Caco-2 (cell line): ENCODE data around the gene S100PBP. TPM values are rescaled to one million over a fixed set of nuclear protein-coding genes. Genes with fewer than 3 reads are reported as not detected.
A peak's percentile ranks its signal among the peaks of the same experiment; 100 is the strongest.

Source experiments
- BruUV-seq: library from RNA; stranded (reverse); fragments of 400-500 nt; replicated peaks from 2 replicates; lab custom pipeline; 2021; lab: Mats Ljungman, UMichigan
- CTCF ChIA-PET: fragments of 300-600 bp; sonication (Branson Sonifier 250); formaldehyde crosslinking; loops from one replicate; lab custom pipeline; 2022; ENCODE audit warnings: antibody characterized with exemption; lab: Charles Lee
- POLR2A ChIA-PET: fragments of 300-600 bp; sonication (Branson Sonifier 250); formaldehyde crosslinking; loops from one replicate; lab custom pipeline; 2022; ENCODE audit warnings: antibody characterized with exemption; lab: Charles Lee
- DNase-seq, 2 experiments: peaks; one replicate each; pipeline versions ENCODE4 v3.0.0 to v3.0.0-alpha.2; 2020 to 2022
- H3K27me3 ChIP-seq: replicated peaks from 2 replicates; pipeline ENCODE4 v1.6.0; 2011; ENCODE audit warnings: low read length; ENCODE audit not compliant: control insufficient read depth, insufficient read depth
- H3K36me3 ChIP-seq: 2 replicates; pipeline ENCODE4 v1.5.1; 2011; ENCODE audit warnings: low read length; ENCODE audit not compliant: control insufficient read depth, insufficient read depth
- H3K4me1 ChIP-seq: fragments of 250-450 bp; sonication (Bioruptor Pico); 2 replicates; pipeline ENCODE4 v1.5.1; 2020; ENCODE audit warnings: mild to moderate bottlenecking
- H3K4me3 ChIP-seq: 2 replicates; pipeline ENCODE4 v1.5.1; 2011; ENCODE audit warnings: low read depth, mild to moderate bottlenecking, control low read depth, low read length
- H3K9me3 ChIP-seq: fragments of 250-450 bp; sonication (Bioruptor Pico); 2 replicates; pipeline ENCODE4 v1.5.1; 2020; ENCODE audit warnings: mild to moderate bottlenecking, moderate library complexity
- H3K27ac Mint-ChIP-seq: one replicate; pipeline ENCODE4 v1.8.0; 2022; ENCODE audit warnings: mixed read lengths; ENCODE audit not compliant: unreplicated experiment
- H3K27me3 Mint-ChIP-seq: one replicate; pipeline ENCODE4 v1.8.0; 2022; ENCODE audit warnings: mixed read lengths; ENCODE audit not compliant: insufficient read depth, unreplicated experiment
- H3K36me3 Mint-ChIP-seq: one replicate; pipeline ENCODE4 v1.8.0; 2022; ENCODE audit warnings: mild to moderate bottlenecking, mixed read lengths; ENCODE audit not compliant: insufficient read depth, unreplicated experiment
- H3K4me1 Mint-ChIP-seq: one replicate; pipeline ENCODE4 v1.8.0; 2022; ENCODE audit warnings: low read depth, mixed read lengths; ENCODE audit not compliant: unreplicated experiment
- H3K4me3 Mint-ChIP-seq: one replicate; pipeline ENCODE4 v1.8.0; 2022; ENCODE audit warnings: mild to moderate bottlenecking, moderate library complexity, mixed read lengths; ENCODE audit not compliant: unreplicated experiment
- H3K9me3 Mint-ChIP-seq: one replicate; pipeline ENCODE4 v1.8.0; 2022; ENCODE audit warnings: mixed read lengths; ENCODE audit not compliant: unreplicated experiment
- CTCF ChIP-seq, 2 experiments: fragments of 200-600 bp in 1 of 2; IDR thresholded peaks; 1 replicate in 1 of 2; 2 replicates in 1 of 2; pipeline versions ENCODE4 v1.5.1 to v1.8.0; 2011 to 2022; ENCODE audit warnings: antibody characterized with exemption in 1 of 2, control low read depth in 1 of 2, inconsistent platforms in 1 of 2, low read depth in 1 of 2, low read length in 1 of 2, mild to moderate bottlenecking in 1 of 2, moderate library complexity in 1 of 2; ENCODE audit not compliant: insufficient read depth in 1 of 2, severe bottlenecking in 1 of 2, unreplicated experiment in 1 of 2
- intact Hi-C: fragments of 100-400 bp; cut with micrococcal nuclease; formaldehyde crosslinking; loops from one replicate; pipeline ENCODE4 v1.10.0; 2022; ENCODE audit not compliant: unreplicated experiment
- total RNA-seq: library from RNA; stranded (reverse); gene quantifications from 2 replicates; pipeline ENCODE4 v1.2.3, GENCODE V29; 2022

Gene S100PBP
- total RNA-seq, 1 experiment from 2014 or later, result 23.8 TPM

- Histone ChIP-seq H3K27me3 (no peaks in the 10 kb centered on the region), H3K4me3 (no peak overlapping the region), H3K36me3 (no peaks in the 10 kb centered on the region; the same call in 1 of the 2 replicates), H3K9me3 (no peaks in the 10 kb centered on the region), H3K4me1 (peaks cover 6% of the 10 kb centered on the region; the same call in 1 of the 2 replicates)
- Mint-ChIP-seq H3K9me3 (no peaks in the 10 kb centered on the region), H3K36me3 (peaks cover 90% of the 10 kb centered on the region), H3K4me1 (peaks cover 16% of the 10 kb centered on the region), H3K4me3 (no peak overlapping the region), H3K27me3 (no peaks in the 10 kb centered on the region), H3K27ac (no peak overlapping the region)
- intact Hi-C loops, result loop anchor here (1.0 to 10.0 kb wide), 2 partner anchors 39 to 370 kb away; no protein-coding TSS in a partner anchor
- no peak for DNase-seq
- no peak for TF ChIP-seq CTCF (IDR thresholded peaks at IDR 0.05; ENCODE audit: insufficient read depth in 1 of 2, low read depth in 1 of 2, low read length in 1 of 2, severe bottlenecking in 1 of 2, unreplicated experiment in 1 of 2)
- CTCF ChIA-PET, result interaction anchor here (0.5 to 5.6 kb wide), 3 partner anchors 18 to 63 kb away, joined by 3 to 79 read pairs (median 4); no protein-coding TSS in a partner anchor
- TSS peak; percentile 93 for BruUV-seq
- POLR2A ChIA-PET, result interaction anchor here (0.7 kb wide), 1 partner anchor 579 kb away, joined by 3 read pairs; no protein-coding TSS in a partner anchor
Observed at GRCh38 chr1:32774950-32775634, 42.4 kb upstream of the S100PBP start.

GRCh38 chr1:32775640-32776337 lies 41.7 kb upstream of the S100PBP start:
- intact Hi-C loops, result loop anchor here (1.0 to 10.0 kb wide), 2 partner anchors 39 to 371 kb away; no protein-coding TSS in a partner anchor
- no peak for DNase-seq
- no TSS peak for BruUV-seq
- H3K9me3 Mint-ChIP-seq, result no peaks in the 10 kb centered on the region
- Histone ChIP-seq H3K27me3 (no peaks in the 10 kb centered on the region), H3K4me1 (peaks cover 6% of the 10 kb centered on the region; the same call in 1 of the 2 replicates), H3K9me3 (no peaks in the 10 kb centered on the region), H3K36me3 (no peaks in the 10 kb centered on the region; the same call in 1 of the 2 replicates), H3K4me3 (no peak overlapping the region)
- ChIA-PET POLR2A (no interaction called here), CTCF (interaction anchor here (5.6 kb wide), 1 partner anchor 63 kb away, joined by 79 read pairs; no protein-coding TSS in a partner anchor)
- no peak for TF ChIP-seq CTCF (IDR thresholded peaks at IDR 0.05; ENCODE audit: insufficient read depth in 1 of 2, low read depth in 1 of 2, low read length in 1 of 2, severe bottlenecking in 1 of 2, unreplicated experiment in 1 of 2)
- no peaks in the 10 kb centered on the region for H3K27me3 Mint-ChIP-seq
- H3K4me1 Mint-ChIP-seq, result peaks cover 16% of the 10 kb centered on the region
- H3K36me3 Mint-ChIP-seq, result peaks cover 90% of the 10 kb centered on the region
- H3K4me3 Mint-ChIP-seq, result no peak overlapping the region
- H3K27ac Mint-ChIP-seq, result no peak overlapping the region

- Mint-ChIP-seq H3K27ac (no peak overlapping the region), H3K27me3 (no peaks in the 10 kb centered on the region), H3K4me1 (peaks cover 2% of the 10 kb centered on the region), H3K4me3 (no peak overlapping the region), H3K36me3 (peaks cover 92% of the 10 kb centered on the region), H3K9me3 (no peaks in the 10 kb centered on the region)
- no peak for DNase-seq
- no peaks in the 10 kb centered on the region for H3K27me3 ChIP-seq
- no TSS peak for BruUV-seq
- ChIA-PET CTCF (interaction anchor here (1.6 kb wide), 1 partner anchor 259 kb away, joined by 4 read pairs; no protein-coding TSS in a partner anchor), POLR2A (no interaction called here)
- H3K4me3 ChIP-seq, result no peak overlapping the region
- TF ChIP-seq CTCF (IDR thresholded peaks at IDR 0.05; ENCODE audit: insufficient read depth in 1 of 2, low read depth in 1 of 2, low read length in 1 of 2, severe bottlenecking in 1 of 2, unreplicated experiment in 1 of 2), result no peak
- no peaks in the 10 kb centered on the region; the same call in 1 of the 2 replicates for H3K36me3 ChIP-seq
- intact Hi-C loops, result loop anchor here (10.0 kb wide), 1 partner anchor 374 kb away; no protein-coding TSS in a partner anchor
- H3K9me3 ChIP-seq, result no peaks in the 10 kb centered on the region
- no peaks in the 10 kb centered on the region for H3K4me1 ChIP-seq
Observed at GRCh38 chr1:32779242-32779641, 38.2 kb upstream of the S100PBP start.
